SU-DHL-6 (cell line): ENCODE measurements around the gene ISLR.

ENCODE experiments used
- H2AFZ ChIP-seq: fragments of 200-600 bp; sonication (generic); 2 replicates; pipeline ENCODE4 v1.6.1; 2014; ENCODE audit warnings: low read depth, mild to moderate bottlenecking, moderate library complexity, mixed read lengths, antibody characterized with exemption, low read length; ENCODE audit not compliant: severe bottlenecking
- H3F3A ChIP-seq: fragments of 200-600 bp; shearing (Covaris generic); 2 replicates; pipeline ENCODE4 v1.6.0; 2016; ENCODE audit warnings: antibody characterized with exemption, mild to moderate bottlenecking; ENCODE audit not compliant: insufficient read depth
- H3K27ac ChIP-seq: fragments of 200-600 bp; sonication (generic); 2 replicates; pipeline ENCODE4 v1.5.1; 2016; ENCODE audit warnings: low read depth, mild to moderate bottlenecking, low read length, moderate library complexity, mixed read lengths
- H3K27me3 ChIP-seq: fragments of 200-600 bp; sonication (generic), shearing (Covaris generic); 2 replicates; pipeline ENCODE4 v1.6.0; 2014; ENCODE audit warnings: mild to moderate bottlenecking, low read length
- H3K36me3 ChIP-seq: fragments of 200-600 bp; sonication (generic); 2 replicates; pipeline ENCODE4 v1.6.1; 2014; ENCODE audit warnings: mild to moderate bottlenecking, low read length, mixed read lengths
- H3K4me2 ChIP-seq: fragments of 300-600, 200-600 bp; shearing (Covaris generic), sonication (generic); 2 replicates; pipeline ENCODE4 v1.6.0; 2014; ENCODE audit warnings: low read length, low read depth, mild to moderate bottlenecking; ENCODE audit not compliant: poor library complexity, severe bottlenecking
- H3K4me3 ChIP-seq: fragments of 200-600 bp; sonication (generic); 2 replicates; pipeline ENCODE4 v1.5.1; 2014; ENCODE audit warnings: antibody characterized with exemption, low read length, mild to moderate bottlenecking, mixed read lengths; ENCODE audit not compliant: insufficient read depth, poor library complexity, severe bottlenecking
- H3K79me2 ChIP-seq: fragments of 200-600 bp; sonication (generic); 2 replicates; pipeline ENCODE4 v1.6.1; 2014; ENCODE audit warnings: mild to moderate bottlenecking, low read length, moderate library complexity; ENCODE audit not compliant: insufficient read depth
- H3K9ac ChIP-seq: fragments of 200-600 bp; sonication (generic); 2 replicates; pipeline ENCODE4 v1.7.0; 2014; ENCODE audit warnings: mild to moderate bottlenecking, low read length
- H3K9me2 ChIP-seq: fragments of 200-600 bp; sonication (generic); replicated peaks from 2 replicates; pipeline ENCODE4 v1.6.1; 2014; ENCODE audit warnings: low read length; ENCODE audit not compliant: insufficient read depth
- H3K9me3 ChIP-seq: fragments of 200-600 bp; sonication (generic); 2 replicates; pipeline ENCODE4 v1.6.1; 2014; ENCODE audit warnings: low read length, mixed read lengths; ENCODE audit not compliant: insufficient read depth
- H4K20me1 ChIP-seq: fragments of 200-600 bp; sonication (generic); 2 replicates; pipeline ENCODE4 v1.6.1; 2014; ENCODE audit warnings: low read depth, mild to moderate bottlenecking, antibody characterized with exemption, low read length, moderate library complexity, mixed read lengths
- CTCF ChIP-seq: fragments of 200-600 bp; sonication (generic); IDR thresholded peaks from one replicate; pipeline ENCODE4 v1.5.1; 2017; ENCODE audit warnings: antibody characterized with exemption, mild to moderate bottlenecking, low read length, moderate library complexity; ENCODE audit not compliant: insufficient read depth, poor library complexity, severe bottlenecking
- EZH2phosphoT487 ChIP-seq: fragments of 200-600 bp; sonication (generic), shearing (Covaris generic); conservative IDR thresholded peaks from 2 replicates; pipeline ENCODE4 v1.6.1; 2018; ENCODE audit warnings: mild to moderate bottlenecking, antibody characterized with exemption, low read length, moderate library complexity, mixed read lengths

Gene ISLR

GRCh38 chr15:74209560-74209958 is 36.0 kb downstream of the ISLR start:
- TF ChIP-seq EZH2phosphoT487: no peak
- TF ChIP-seq CTCF: no peak
- H3K79me2 ChIP-seq: no peaks in the 10 kb centered on the region
- no peaks in the 10 kb centered on the region for H3K36me3 ChIP-seq
- H4K20me1 ChIP-seq: no peaks in the 10 kb centered on the region
- no peak overlapping the region for H3K27ac ChIP-seq
- no peak overlapping the region for H3K4me3 ChIP-seq
- no peaks in the 10 kb centered on the region for H3K9me2 ChIP-seq
- no peak overlapping the region for H3K9ac ChIP-seq
- no peak overlapping the region for H2AFZ ChIP-seq
- H3K9me3 ChIP-seq: no peaks in the 10 kb centered on the region
- H3F3A ChIP-seq: no peaks in the 10 kb centered on the region
- H3K27me3 ChIP-seq: no peaks in the 10 kb centered on the region; the same call in 1 of the 2 replicates
- no peak overlapping the region for H3K4me2 ChIP-seq

- Histone ChIP-seq H3K27me3 (no peaks in the 10 kb centered on the region; the same call in 1 of the 2 replicates), H3K9me3 (no peaks in the 10 kb centered on the region), H3K9me2 (no peaks in the 10 kb centered on the region), H4K20me1 (no peaks in the 10 kb centered on the region), H3K9ac (no peak overlapping the region), H3K4me3 (no peak overlapping the region), H3K36me3 (no peaks in the 10 kb centered on the region), H3K27ac (no peak overlapping the region), H2AFZ (no peak overlapping the region), H3K4me2 (no peak overlapping the region), H3K79me2 (no peaks in the 10 kb centered on the region), H3F3A (no peaks in the 10 kb centered on the region)
- no peak for TF ChIP-seq EZH2phosphoT487
- TF ChIP-seq CTCF: no peak
These were observed 36.6 kb downstream of the ISLR start for GRCh38 chr15:74209997-74210671.

- no peaks in the 10 kb centered on the region for H3F3A ChIP-seq
- no peak overlapping the region for H2AFZ ChIP-seq
- TF ChIP-seq CTCF: no peak
- no peak overlapping the region for H3K4me3 ChIP-seq
- H3K9me3 ChIP-seq: no peaks in the 10 kb centered on the region
- H3K4me2 ChIP-seq: no peak overlapping the region
- H3K79me2 ChIP-seq: no peaks in the 10 kb centered on the region
- no peaks in the 10 kb centered on the region for H3K36me3 ChIP-seq
- H3K27ac ChIP-seq: no peak overlapping the region
- no peaks in the 10 kb centered on the region for H4K20me1 ChIP-seq
- no peaks in the 10 kb centered on the region for H3K9me2 ChIP-seq
- H3K27me3 ChIP-seq: no peaks in the 10 kb centered on the region
- no peak overlapping the region for H3K9ac ChIP-seq
These were observed 37.2 kb downstream of the ISLR start for GRCh38 chr15:74210729-74211128.
